Fibroblast of lung (primary cell): ENCODE data around the gene C1orf210.

Experiments
- CTCF ChIP-seq, 2 donors: IDR thresholded peaks in 1 of 2; conservative IDR thresholded peaks in 1 of 2; 1 replicate in 1 of 2; 2 replicates in 1 of 2; pipeline ENCODE4 v1.5.1; 2011 to 2012; ENCODE audit warnings: low read length in 2 of 2, control low read depth in 1 of 2, inconsistent platforms in 1 of 2, low read depth in 1 of 2, mild to moderate bottlenecking in 1 of 2
- EZH2 ChIP-seq: IDR thresholded peaks from 2 replicates; pipeline ENCODE4 v1.5.1; 2012; ENCODE audit warnings: low read length, control low read depth, mild to moderate bottlenecking; ENCODE audit errors: missing control alignments

GRCh38 chr1:43313771-43314170 is 28.4 kb upstream of the C1orf210 start:
- no peak for TF ChIP-seq CTCF (conservative IDR thresholded peaks at IDR 0.05 in 1 of 2, IDR thresholded peaks at IDR 0.05 in 1 of 2; ENCODE audit: low read depth in 1 of 2, low read length in 2 of 2)
- TF ChIP-seq EZH2: no peak
